Erythroblast (primary cell): ENCODE measurements around the gene MAB21L4.

Experiments
- GATA1 ChIP-seq: IDR thresholded peaks from 2 replicates; pipeline ENCODE4 v1.6.1; 2011; ENCODE audit warnings: low read depth, mild to moderate bottlenecking, control low read depth, low read length, moderate library complexity
- POLR2A ChIP-seq: IDR thresholded peaks from 2 replicates; pipeline ENCODE4 v1.6.1; 2011; ENCODE audit warnings: mild to moderate bottlenecking, low read length

- TF ChIP-seq POLR2A (no peak), GATA1 (no peak)
These were observed 45.2 kb downstream of the MAB21L4 start for GRCh38 chr2:240850756-240851077.
